ENCODE data around the gene PHF2.

DNA sequence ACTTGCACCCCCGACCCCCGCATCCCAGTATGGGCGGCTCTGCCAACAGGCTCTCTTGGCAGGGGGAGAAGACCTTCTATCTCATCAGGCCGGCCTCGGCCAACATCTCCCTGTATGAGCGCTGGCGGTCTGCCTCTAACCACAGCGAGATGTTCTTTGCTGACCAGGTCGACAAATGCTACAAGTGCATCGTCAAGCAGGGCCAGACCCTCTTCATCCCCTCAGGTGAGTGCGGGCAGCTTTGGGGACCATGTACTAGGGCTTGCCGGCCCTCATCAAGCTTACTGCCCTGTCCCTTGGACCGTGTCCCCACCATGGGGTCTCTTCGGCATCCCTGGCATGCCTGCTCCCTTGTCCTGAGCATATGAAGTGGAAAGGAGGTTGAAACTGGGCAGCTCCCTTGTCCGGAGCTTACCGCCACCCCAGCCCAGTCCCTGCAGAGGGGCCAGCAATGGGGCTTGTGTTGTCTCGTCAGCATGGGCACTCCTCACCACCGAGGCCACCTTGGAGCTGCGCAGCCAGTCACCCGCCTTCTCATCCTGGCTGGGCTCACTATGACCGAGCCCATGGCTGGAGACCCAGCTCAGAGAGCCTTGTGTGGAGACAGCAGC, 78.1 kb downstream of the PHF2 start:
- TF ChIP-seq POLR2A (IDR thresholded peaks at IDR 0.05; ENCODE audit: low read depth, low read length) (no peak), POLR2AphosphoS5 (IDR thresholded peaks at IDR 0.05; ENCODE audit: low read depth, low read length) (no peak), TAF1 (IDR thresholded peaks at IDR 0.05; ENCODE audit: borderline replicate concordance, low read depth, low read length) (no peak)

All from GM12892 (cell line).